Liver (tissue), 3 donors: ENCODE data around the gene GAN.

Source experiments
- ATF3 ChIP-seq: IDR thresholded peaks from 2 replicates; pipeline ENCODE4 v1.6.1; 2016; ENCODE audit warnings: antibody characterized with exemption
- CTCF ChIP-seq: fragments of 150-350 bp; IDR thresholded peaks from 2 replicates; pipeline ENCODE4 v1.5.1; 2017; ENCODE audit warnings: improper control_type of control experiment, low read depth, low read length; ENCODE audit not compliant: missing input control
- EGR1 ChIP-seq, 2 donors: IDR thresholded peaks; 2 replicates each; pipeline ENCODE4 v1.6.1; 2016 to 2018; ENCODE audit warnings: antibody characterized with exemption in 2 of 2, low read depth in 2 of 2
- FOXA1 ChIP-seq: IDR thresholded peaks from 2 replicates; pipeline ENCODE4 v1.6.1; 2016; ENCODE audit warnings: antibody characterized with exemption
- GABPA ChIP-seq, 2 donors: IDR thresholded peaks in 1 of 2; conservative IDR thresholded peaks in 1 of 2; 2 replicates each; pipeline ENCODE4 v1.6.1; 2016; ENCODE audit warnings: antibody characterized with exemption in 2 of 2, mild to moderate bottlenecking in 1 of 2, moderate library complexity in 1 of 2
- JUND ChIP-seq, 2 donors: IDR thresholded peaks; 2 replicates each; pipeline ENCODE4 v1.6.1; 2016; ENCODE audit warnings: antibody characterized with exemption in 2 of 2
- MAX ChIP-seq: IDR thresholded peaks from 2 replicates; pipeline ENCODE4 v1.6.1; 2016; ENCODE audit warnings: antibody characterized with exemption
- RAD21 ChIP-seq, 2 donors: IDR thresholded peaks; 2 replicates each; pipeline ENCODE4 v1.6.1; 2016; ENCODE audit warnings: antibody characterized with exemption in 2 of 2, mild to moderate bottlenecking in 2 of 2
- REST ChIP-seq: IDR thresholded peaks from 2 replicates; pipeline ENCODE4 v1.6.1; 2016; ENCODE audit warnings: antibody characterized with exemption, mild to moderate bottlenecking
- RXRA ChIP-seq, 2 donors: IDR thresholded peaks; 2 replicates each; pipeline ENCODE4 v1.6.1; 2017 to 2018; ENCODE audit warnings: antibody characterized with exemption in 2 of 2, mild to moderate bottlenecking in 1 of 2
- TAF1 ChIP-seq: conservative IDR thresholded peaks from 2 replicates; pipeline ENCODE4 v1.6.1; 2016; ENCODE audit warnings: antibody characterized with exemption, mild to moderate bottlenecking
- donor health status: healthy.
- donor health status: healthy.

GRCh38 chr16:81401035-81401950 lies 86.5 kb downstream of the GAN start:
- TF ChIP-seq FOXA1 (no peak), CTCF (no peak), RXRA (IDR thresholded peaks at IDR 0.05) (peak in 1 of 2 donors; percentile 12), EGR1 (IDR thresholded peaks at IDR 0.05; ENCODE audit: low read depth in 2 of 2) (no peak), JUND (IDR thresholded peaks at IDR 0.05) (no peak), RAD21 (IDR thresholded peaks at IDR 0.05) (no peak), GABPA (IDR thresholded peaks at IDR 0.05 in 1 of 2, conservative IDR thresholded peaks at IDR 0.05 in 1 of 2) (no peak), ATF3 (no peak), TAF1 (no peak), REST (no peak), MAX (no peak)
